Common myeloid progenitor, CD34-positive (primary cell): Measurements from ENCODE around the gene BIRC7.

Experiments
- CTCF ChIA-PET: fragments of 350-600 bp; sonication (Branson Sonifier 250); formaldehyde crosslinking; loops from one replicate; lab custom pipeline; 2021; ENCODE audit warnings: antibody characterized with exemption; lab: Charles Lee
- POLR2A ChIA-PET: fragments of 350-600 bp; sonication (Branson Sonifier 250); formaldehyde crosslinking; loops from one replicate; lab custom pipeline; 2021; ENCODE audit warnings: antibody characterized with exemption; lab: Charles Lee
- DNase-seq, 3 donors: peaks; one replicate each; pipeline versions ENCODE4 v3.0.0 to v3.0.0-alpha.2; 2013
- H3K27ac ChIP-seq, 2 experiments: 1 replicate in 1 of 2; 2 replicates in 1 of 2; pipeline ENCODE4 v1.7.0; 2013; ENCODE audit warnings: inconsistent platforms in 2 of 2, low read length in 2 of 2, mild to moderate bottlenecking in 2 of 2, low read depth in 1 of 2, moderate library complexity in 1 of 2; ENCODE audit not compliant: severe bottlenecking in 2 of 2, insufficient read depth in 1 of 2, poor library complexity in 1 of 2
- H3K27me3 ChIP-seq, 5 experiments: replicated peaks in 2 of 5; 1 replicate in 3 of 5; 2 replicates in 2 of 5; pipeline versions ENCODE4 v1.6.1 to v1.7.0; 2013; ENCODE audit warnings: low read length in 4 of 5, mild to moderate bottlenecking in 2 of 5, moderate library complexity in 2 of 5, inconsistent platforms in 1 of 5; ENCODE audit not compliant: insufficient read depth in 5 of 5, control insufficient read depth in 4 of 5
- H3K36me3 ChIP-seq, 4 experiments: 1 replicate in 2 of 4; 2 replicates in 2 of 4; pipeline versions ENCODE4 v1.6.1 to v1.7.0; 2013; ENCODE audit warnings: low read length in 3 of 4, control low read depth in 1 of 4, mild to moderate bottlenecking in 1 of 4; ENCODE audit not compliant: control insufficient read depth in 4 of 4, insufficient read depth in 4 of 4
- H3K4me1 ChIP-seq, 4 experiments: 1 replicate in 3 of 4; 2 replicates in 1 of 4; pipeline versions ENCODE4 v1.6.1 to v1.7.1; 2013; ENCODE audit warnings: low read length in 3 of 4, mild to moderate bottlenecking in 3 of 4, control low read depth in 1 of 4, inconsistent platforms in 1 of 4, moderate library complexity in 1 of 4; ENCODE audit not compliant: control insufficient read depth in 4 of 4, insufficient read depth in 4 of 4; ENCODE audit errors: control extremely low read depth in 1 of 4
- H3K4me3 ChIP-seq, 7 experiments: 1 replicate in 4 of 7; 2 replicates in 3 of 7; pipeline versions ENCODE4 v1.5.1 to v1.7.0; 2013; ENCODE audit warnings: mild to moderate bottlenecking in 7 of 7, low read length in 6 of 7, moderate library complexity in 6 of 7, inconsistent platforms in 2 of 7, low read depth in 2 of 7, control low read depth in 1 of 7; ENCODE audit not compliant: insufficient read depth in 4 of 7, control insufficient read depth in 1 of 7; ENCODE audit errors: extremely low read depth in 1 of 7
- H3K9me3 ChIP-seq, 5 experiments: 1 replicate in 4 of 5; 2 replicates in 1 of 5; pipeline versions ENCODE4 v1.6.1 to v1.7.1; 2013; ENCODE audit warnings: low read length in 4 of 5, mild to moderate bottlenecking in 2 of 5, inconsistent platforms in 1 of 5, low read depth in 1 of 5, moderate library complexity in 1 of 5; ENCODE audit not compliant: control insufficient read depth in 4 of 5, insufficient read depth in 2 of 5; ENCODE audit errors: control extremely low read depth in 1 of 5
- WGBS: methylation state at CpG from one replicate; pipeline ENCODE4 v1.1.5; 2013; ENCODE audit not compliant: insufficient coverage; 5-methylcytosine and 5-hydroxymethylcytosine counted together

The BIRC7 gene

DNA sequence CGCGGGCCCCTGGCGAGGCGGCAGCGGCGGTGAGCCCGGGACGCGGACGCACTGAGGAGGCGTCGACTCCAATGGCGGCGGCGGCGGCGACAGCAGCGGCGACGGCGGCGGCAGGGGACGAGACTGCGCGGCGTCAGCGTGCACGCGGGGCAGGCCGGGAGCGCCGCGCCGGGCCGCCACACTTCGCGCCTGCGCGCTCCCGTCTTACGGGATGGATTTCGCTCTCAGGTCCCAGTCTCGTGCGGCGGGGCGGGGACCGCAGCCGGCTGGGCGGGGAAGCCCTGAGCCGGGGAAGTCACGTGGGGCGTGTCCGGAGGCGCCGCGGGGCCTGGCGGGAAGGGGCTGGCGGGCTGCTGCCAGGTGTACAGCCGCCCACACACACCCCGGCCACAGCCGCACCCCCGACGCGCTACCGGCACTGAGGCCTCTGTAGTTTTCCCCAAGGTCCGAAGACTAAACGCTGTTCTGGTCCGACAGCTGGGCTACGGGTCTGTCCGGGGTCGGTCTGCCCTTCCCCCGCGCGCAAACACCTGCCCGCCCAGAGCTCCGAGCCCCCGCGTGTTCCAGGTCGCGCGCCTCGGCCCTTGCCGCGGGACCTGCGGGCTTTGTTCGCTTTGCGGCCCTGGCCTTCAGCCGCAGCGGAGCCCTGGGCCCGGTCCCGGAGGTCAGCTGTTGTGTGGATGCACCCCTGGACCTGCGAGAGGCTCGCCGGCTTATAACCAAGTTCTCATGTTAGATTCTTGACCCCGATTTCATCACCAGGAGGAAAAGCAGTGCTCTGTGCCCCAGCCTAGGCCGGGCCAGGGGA, 19.5 kb upstream of the BIRC7 start, which contains the start of gene YTHDF1:
YTHDF1 (minus strand) TSS at position 91 of the 808 bp plus-strand sequence. CDS start 239 bp downstream, outside the sequence.
- CTCF ChIA-PET: interaction anchor here (1.5 to 6.2 kb wide), 4 partner anchors 8 to 35 kb away, joined by 5 to 54 read pairs (median 11); no protein-coding TSS in a partner anchor
- Histone ChIP-seq H3K4me3 (peak within 1 kb of the TSS; percentile 67 to 91 (median 83)), H3K4me1 (peaks cover 2 to 20% (median 18%) of the 10 kb centered on the region in 4 experiments), H3K27me3 (peaks cover 0 to 1% (median 0%) of the 10 kb centered on the region in 5 experiments), H3K36me3 (peaks cover 16 to 34% (median 23%) of the 10 kb centered on the region in 4 experiments), H3K27ac (peak within 1 kb of the TSS; percentile 70 to 88), H3K9me3 (no peaks in the 10 kb centered on the region)
- peak; percentile 93 to 96 (median 96) for DNase-seq
- WGBS: 1% methylated on average over 96 of the region's 96 CpGs
- POLR2A ChIA-PET: no interaction called here

DNA sequence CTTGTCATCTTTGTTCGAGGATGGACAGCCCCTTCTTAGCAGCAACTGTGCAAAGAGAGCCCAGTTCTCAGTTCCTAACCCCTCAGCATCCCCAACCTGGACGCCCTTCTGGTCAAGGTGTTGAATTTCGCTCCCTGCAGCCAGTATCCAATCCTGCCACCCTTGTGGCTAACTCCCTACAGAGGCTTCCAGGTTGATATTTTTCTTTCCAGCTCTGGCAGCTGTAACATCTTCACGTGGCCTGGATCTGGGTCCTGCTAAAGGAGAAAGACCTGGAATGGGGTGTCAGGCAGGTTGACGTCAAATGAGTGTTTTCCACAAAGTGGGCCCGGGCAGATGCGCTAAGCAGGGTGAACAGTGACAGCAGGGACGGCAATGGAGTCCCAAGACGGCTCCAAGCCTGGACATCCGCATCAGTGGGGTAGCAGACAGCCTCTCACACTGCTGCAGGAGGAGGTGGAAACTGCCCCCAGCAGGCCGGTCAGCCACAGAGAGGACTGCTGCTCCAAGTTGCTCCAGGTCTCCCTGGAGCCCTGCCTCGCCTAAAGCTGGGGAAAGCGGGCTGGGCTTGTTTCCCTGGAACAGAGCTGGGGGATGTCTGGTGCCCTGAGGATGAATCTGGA, 18.7 kb upstream of the BIRC7 start:
- Histone ChIP-seq H3K4me3 (peak overlapping the region in 5 of 7 experiments; percentile 56 to 91 (median 83)), H3K4me1 (peaks cover 2 to 20% (median 18%) of the 10 kb centered on the region in 4 experiments), H3K27ac (no peak overlapping the region), H3K9me3 (no peaks in the 10 kb centered on the region), H3K27me3 (peaks cover 0 to 1% (median 0%) of the 10 kb centered on the region in 5 experiments), H3K36me3 (peaks cover 11 to 27% (median 17%) of the 10 kb centered on the region in 4 experiments)
- WGBS: 87% methylated on average over 11 of the region's 13 CpGs
- peak in 1 of 3 donors; percentile 11 for DNase-seq
- POLR2A ChIA-PET: no interaction called here
- CTCF ChIA-PET: interaction anchor here (1.1 to 6.2 kb wide), 4 partner anchors 7 to 20 kb away, joined by 3 to 54 read pairs (median 11); no protein-coding TSS in a partner anchor

- Histone ChIP-seq H3K36me3 (peaks cover 6 to 19% (median 10%) of the 10 kb centered on the region in 4 experiments), H3K27me3 (peaks cover 0 to 3% (median 0%) of the 10 kb centered on the region in 5 experiments), H3K27ac (no peak overlapping the region), H3K4me3 (no peak overlapping the region), H3K4me1 (peaks cover 2 to 20% (median 18%) of the 10 kb centered on the region in 4 experiments), H3K9me3 (no peaks in the 10 kb centered on the region)
- DNase-seq: no peak
- CTCF ChIA-PET: interaction anchor here (1.0 to 4.5 kb wide), 4 partner anchors 13 to 38 kb away, joined by 3 to 16 read pairs (median 4); no protein-coding TSS in a partner anchor
- 88% methylated on average over 7 of the region's 7 CpGs for WGBS
- POLR2A ChIA-PET: no interaction called here
These were observed 18.0 kb upstream of the BIRC7 start for GRCh38 chr20:63217706-63218105.

GRCh38 chr20:63218701-63219446, 16.8 kb upstream of the BIRC7 start:
- Histone ChIP-seq H3K9me3 (no peaks in the 10 kb centered on the region), H3K27ac (no peak overlapping the region), H3K4me1 (peaks cover 2 to 20% (median 18%) of the 10 kb centered on the region in 4 experiments), H3K27me3 (peaks cover 0 to 4% (median 0%) of the 10 kb centered on the region in 5 experiments), H3K4me3 (no peak overlapping the region), H3K36me3 (peaks cover 0 to 8% (median 4%) of the 10 kb centered on the region in 4 experiments)
- ChIA-PET CTCF (interaction anchor here (1.0 to 4.5 kb wide), 5 partner anchors 11 to 37 kb away, joined by 3 to 16 read pairs (median 6); no protein-coding TSS in a partner anchor), POLR2A (no interaction called here)
- WGBS: 84% methylated on average over 11 of the region's 13 CpGs
- no peak for DNase-seq

DNA sequence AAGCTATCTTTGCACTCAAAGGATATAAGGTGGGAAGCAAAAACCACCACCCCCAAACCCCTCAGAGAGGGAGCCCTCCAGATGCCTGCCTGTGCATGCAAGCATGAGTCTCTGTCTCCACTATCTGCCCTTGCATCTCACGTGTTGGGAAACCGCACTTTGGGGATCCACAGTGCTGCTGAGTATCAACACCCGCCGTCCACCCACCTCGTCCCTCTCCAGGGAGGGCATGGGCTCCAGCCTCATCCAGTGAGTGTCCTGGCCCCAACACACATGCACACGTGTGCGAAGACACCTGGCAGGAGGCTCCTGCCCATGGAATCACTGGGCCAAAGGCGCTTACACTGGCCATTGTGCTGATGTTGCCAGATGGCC, 16.3 kb upstream of the BIRC7 start:
- peaks cover 0 to 3% (median 1%) of the 10 kb centered on the region in 4 experiments for H3K36me3 ChIP-seq
- H3K27me3 ChIP-seq: peaks cover 0 to 4% (median 0%) of the 10 kb centered on the region in 5 experiments
- no peaks in the 10 kb centered on the region for H3K9me3 ChIP-seq
- no peak for DNase-seq
- CTCF ChIA-PET: interaction anchor here (1.2 to 2.2 kb wide), 3 partner anchors 14 to 26 kb away, joined by 4 to 9 read pairs (median 4); no protein-coding TSS in a partner anchor
- POLR2A ChIA-PET: no interaction called here
- 91% methylated on average over 8 of the region's 8 CpGs for WGBS
- H3K27ac ChIP-seq: no peak overlapping the region
- H3K4me3 ChIP-seq: no peak overlapping the region
- H3K4me1 ChIP-seq: peaks cover 2 to 21% (median 19%) of the 10 kb centered on the region in 4 experiments

GRCh38 chr20:63219866-63220521, 15.7 kb upstream of the BIRC7 start:
- CTCF ChIA-PET: interaction anchor here (1.2 to 2.2 kb wide), 4 partner anchors 11 to 26 kb away, joined by 4 to 11 read pairs (median 6); no protein-coding TSS in a partner anchor
- Histone ChIP-seq H3K36me3 (peaks cover 0 to 2% (median under 1%) of the 10 kb centered on the region in 4 experiments), H3K4me3 (no peak overlapping the region), H3K9me3 (no peaks in the 10 kb centered on the region), H3K27ac (no peak overlapping the region), H3K4me1 (peaks cover 2 to 20% (median 17%) of the 10 kb centered on the region in 4 experiments), H3K27me3 (peaks cover 0 to 4% (median 0%) of the 10 kb centered on the region in 5 experiments)
- DNase-seq: no peak
- WGBS: 71% methylated on average over 10 of the region's 25 CpGs
- POLR2A ChIA-PET: no interaction called here
